GM23338 (cell line): ENCODE data around the gene CLDN22. TPM values are rescaled to one million over a fixed set of nuclear protein-coding genes. Genes with fewer than 3 reads are reported as not detected.

ENCODE experiments used
- ATAC-seq: fragments of 200-7000 bp; cut with Tn5 transposase; 3 replicates; pipeline ENCODE4 v1.9.1; 2020
- DNase-seq: peaks from one replicate; pipeline ENCODE4 v3.0.0-alpha.2; 2015; ENCODE audit warnings: low spot score
- H2AFZ ChIP-seq: fragments of 200-600 bp; sonication (generic); 2 replicates; pipeline ENCODE4 v1.8.0; 2016; ENCODE audit warnings: antibody characterized with exemption, mild to moderate bottlenecking, moderate library complexity
- H3F3A ChIP-seq: fragments of 200-600 bp; sonication (generic); replicated peaks from 2 replicates; pipeline ENCODE4 v1.8.0; 2017; ENCODE audit warnings: antibody characterized with exemption, mixed run types, low read depth
- H3K27ac ChIP-seq: fragments of 200-600 bp; sonication (generic); 2 replicates; pipeline ENCODE4 v1.6.1; 2016; ENCODE audit warnings: low read depth
- H3K27me3 ChIP-seq: fragments of 200-600 bp; sonication (generic); 2 replicates; pipeline ENCODE4 v1.8.0; 2016; ENCODE audit warnings: mild to moderate bottlenecking, mixed run types, moderate library complexity; ENCODE audit not compliant: insufficient read depth
- H3K36me3 ChIP-seq: fragments of 200-600 bp; sonication (generic); 2 replicates; pipeline ENCODE4 v1.8.0; 2016; ENCODE audit warnings: mild to moderate bottlenecking; ENCODE audit not compliant: insufficient read depth
- H3K4me1 ChIP-seq: fragments of 200-600 bp; sonication (generic); 2 replicates; pipeline ENCODE4 v1.8.0; 2016; ENCODE audit warnings: mild to moderate bottlenecking, moderate library complexity; ENCODE audit not compliant: insufficient read depth
- H3K4me2 ChIP-seq: fragments of 200-600 bp; sonication (generic); 2 replicates; pipeline ENCODE4 v1.7.1; 2017; ENCODE audit warnings: mixed run types
- H3K4me3 ChIP-seq: fragments of 200-600 bp; sonication (generic); 2 replicates; pipeline ENCODE4 v1.6.1; 2016; ENCODE audit warnings: mixed run types
- H3K79me2 ChIP-seq: fragments of 200-600 bp; sonication (generic); replicated peaks from 2 replicates; pipeline ENCODE4 v1.8.0; 2017; ENCODE audit warnings: mild to moderate bottlenecking; ENCODE audit not compliant: insufficient read depth
- H3K9me2 ChIP-seq: fragments of 200-600 bp; sonication (generic); 2 replicates; pipeline ENCODE4 v1.8.0; 2017; ENCODE audit not compliant: insufficient read depth
- H4K20me1 ChIP-seq: fragments of 200-600 bp; sonication (generic); replicated peaks from 2 replicates; pipeline ENCODE4 v1.8.0; 2017; ENCODE audit warnings: mild to moderate bottlenecking; ENCODE audit not compliant: insufficient read depth
- H3K27ac Mint-ChIP-seq: 2 replicates; pipeline ENCODE4 v1.8.0; 2020; ENCODE audit warnings: inconsistent platforms, mild to moderate bottlenecking, moderate library complexity, mixed read lengths
- H3K27me3 Mint-ChIP-seq: 3 replicates; pipeline ENCODE4 v1.8.0; 2022; ENCODE audit warnings: low read depth, mild to moderate bottlenecking, moderate library complexity, mixed read lengths, inconsistent platforms; ENCODE audit not compliant: insufficient read depth, poor library complexity
- H3K36me3 Mint-ChIP-seq: 3 replicates; pipeline ENCODE4 v1.8.0; 2021; ENCODE audit warnings: low read depth, mild to moderate bottlenecking, inconsistent platforms, moderate library complexity, mixed read lengths
- H3K4me1 Mint-ChIP-seq: 3 replicates; pipeline ENCODE4 v1.8.0; 2020; ENCODE audit warnings: mild to moderate bottlenecking, inconsistent platforms, mixed read lengths
- H3K4me3 Mint-ChIP-seq: 3 replicates; pipeline ENCODE4 v1.8.0; 2021; ENCODE audit warnings: moderate library complexity, mild to moderate bottlenecking, inconsistent platforms, mixed read lengths
- H3K9me3 Mint-ChIP-seq: 3 replicates; pipeline ENCODE4 v1.8.0; 2020; ENCODE audit warnings: moderate library complexity, mild to moderate bottlenecking, inconsistent platforms, mixed read lengths
- EZH2 ChIP-seq: fragments of 200-600 bp; sonication (generic); IDR thresholded peaks from one replicate; pipeline ENCODE4 v1.8.0; 2017; ENCODE audit warnings: antibody characterized with exemption, mild to moderate bottlenecking, low read depth; ENCODE audit not compliant: unreplicated experiment
- EZH2phosphoT487 ChIP-seq: fragments of 200-600 bp; sonication (generic); IDR thresholded peaks from one replicate; pipeline ENCODE4 v1.8.1; 2018; ENCODE audit warnings: antibody characterized with exemption; ENCODE audit not compliant: unreplicated experiment
- POLR2AphosphoS5 ChIP-seq: IDR thresholded peaks from 2 replicates; pipeline ENCODE4 v1.6.1; 2016; ENCODE audit warnings: antibody characterized with exemption, low read depth
- STAT1 ChIP-seq: IDR thresholded peaks from one replicate; pipeline ENCODE4 v1.6.1; 2016; ENCODE audit warnings: antibody characterized with exemption; ENCODE audit not compliant: unreplicated experiment
- ZNF114 ChIP-seq: fragments of 250-450 bp; sonication (Bioruptor Pico); IDR thresholded peaks from 2 replicates; pipeline ENCODE4 v1.5.0; 2020; ENCODE audit warnings: mild to moderate bottlenecking, moderate library complexity
- ZNF331 ChIP-seq: fragments of 250-450 bp; sonication (Bioruptor Pico); IDR thresholded peaks from 2 replicates; pipeline ENCODE4 v1.5.0; 2020; ENCODE audit warnings: low read depth, mild to moderate bottlenecking, moderate library complexity
- ZNF462 ChIP-seq: fragments of 250-450 bp; sonication (Bioruptor Pico); IDR thresholded peaks from 2 replicates; pipeline ENCODE4 v1.5.0; 2020; ENCODE audit warnings: mild to moderate bottlenecking, moderate library complexity
- polyA plus RNA-seq: library from polyadenylated mRNA; unstranded; fragments of >200 nt; fragmentation: Nextera tagmentation; extraction: Ambion mirVana; gene quantifications from 2 replicates; pipeline ENCODE4 v1.2.1, GENCODE V29; 2016
- total RNA-seq: library from RNA; depleted of rRNA; stranded (reverse); fragments of >200 nt; shearing (Covaris generic); gene quantifications from 2 replicates; pipeline ENCODE4 v1.2.3, GENCODE V29; 2014
- TF ChIP-seq, protein P1 (sequence below): IDR thresholded peaks from 2 replicates; pipeline ENCODE4 v1.6.1; 2016; ENCODE audit warnings: antibody characterized with exemption

The CLDN22 gene
- total and polyA plus RNA-seq, 2 experiments from 2014 or later: not detected

DNA sequence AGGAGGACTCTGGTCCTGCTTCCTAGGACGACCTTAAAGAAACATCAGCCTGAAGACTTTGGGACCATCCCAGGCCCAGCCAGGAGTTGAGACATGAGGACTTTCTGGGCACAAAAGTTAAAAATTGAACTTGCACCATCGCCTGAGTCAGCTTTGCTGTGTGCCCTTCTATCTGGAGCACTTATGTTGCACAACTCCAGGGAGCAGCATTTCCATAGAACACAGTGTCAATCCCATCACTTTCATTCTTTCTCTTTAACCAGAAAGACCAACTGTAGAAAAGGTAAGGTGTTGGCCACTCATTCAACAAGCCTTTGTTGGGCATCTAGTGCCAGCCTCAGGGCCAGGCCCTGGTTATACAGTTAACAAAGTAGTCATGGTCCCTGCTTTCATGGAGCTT is 10.8 kb upstream of the CLDN22 start:
- TF ChIP-seq ZNF114 (CRISPR knock-in tag) (no peak), ZNF331 (CRISPR knock-in tag) (no peak), ZNF462 (no peak)
- Histone ChIP-seq H3K4me2 (no peak overlapping the region), H2AFZ (no peak overlapping the region), H3K9me2 (no peaks in the 10 kb centered on the region), H4K20me1 (no peaks in the 10 kb centered on the region), H3K27me3 (no peaks in the 10 kb centered on the region), H3K27ac (no peak overlapping the region), H3K4me3 (no peak overlapping the region), H3F3A (no peaks in the 10 kb centered on the region), H3K4me1 (no peaks in the 10 kb centered on the region), H3K36me3 (no peaks in the 10 kb centered on the region), H3K79me2 (no peaks in the 10 kb centered on the region)
- H3K9me3 Mint-ChIP-seq: peaks cover 15% of the 10 kb centered on the region
- H3K27me3 Mint-ChIP-seq: peaks cover 9% of the 10 kb centered on the region
- ATAC-seq (no peak), DNase-seq (no peak)
- peaks cover 3% of the 10 kb centered on the region for H3K4me1 Mint-ChIP-seq
- H3K36me3 Mint-ChIP-seq: peaks cover 10% of the 10 kb centered on the region; the same call in 2 of the 3 replicates
- no peak overlapping the region for H3K27ac Mint-ChIP-seq
- H3K4me3 Mint-ChIP-seq: no peak overlapping the region

GRCh38 chr4:183329954-183330742 is 10.1 kb upstream of the CLDN22 start:
- H3K27ac Mint-ChIP-seq: no peak overlapping the region
- H4K20me1 ChIP-seq: no peaks in the 10 kb centered on the region
- no peaks in the 10 kb centered on the region for H3K27me3 ChIP-seq
- no peak overlapping the region for H2AFZ ChIP-seq
- no peaks in the 10 kb centered on the region; the same call in 2 of the 3 replicates for H3K4me1 Mint-ChIP-seq
- no peak overlapping the region for H3K4me2 ChIP-seq
- peaks cover 9% of the 10 kb centered on the region for H3K27me3 Mint-ChIP-seq
- H3K4me3 Mint-ChIP-seq: no peak overlapping the region
- H3K36me3 ChIP-seq: no peaks in the 10 kb centered on the region
- DNase-seq: no peak
- H3K4me1 ChIP-seq: no peaks in the 10 kb centered on the region
- H3K4me3 ChIP-seq: no peak overlapping the region
- H3K9me3 Mint-ChIP-seq: peaks cover 19% of the 10 kb centered on the region
- no peaks in the 10 kb centered on the region for H3F3A ChIP-seq
- ATAC-seq: no peak
- no peaks in the 10 kb centered on the region for H3K9me2 ChIP-seq
- no peaks in the 10 kb centered on the region for H3K79me2 ChIP-seq
- peaks cover 12% of the 10 kb centered on the region; the same call in 2 of the 3 replicates for H3K36me3 Mint-ChIP-seq
- H3K27ac ChIP-seq: no peak overlapping the region
- TF ChIP-seq, protein P1, sequence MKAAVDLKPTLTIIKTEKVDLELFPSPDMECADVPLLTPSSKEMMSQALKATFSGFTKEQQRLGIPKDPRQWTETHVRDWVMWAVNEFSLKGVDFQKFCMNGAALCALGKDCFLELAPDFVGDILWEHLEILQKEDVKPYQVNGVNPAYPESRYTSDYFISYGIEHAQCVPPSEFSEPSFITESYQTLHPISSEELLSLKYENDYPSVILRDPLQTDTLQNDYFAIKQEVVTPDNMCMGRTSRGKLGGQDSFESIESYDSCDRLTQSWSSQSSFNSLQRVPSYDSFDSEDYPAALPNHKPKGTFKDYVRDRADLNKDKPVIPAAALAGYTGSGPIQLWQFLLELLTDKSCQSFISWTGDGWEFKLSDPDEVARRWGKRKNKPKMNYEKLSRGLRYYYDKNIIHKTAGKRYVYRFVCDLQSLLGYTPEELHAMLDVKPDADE: no peak
- TF ChIP-seq POLR2AphosphoS5: no peak
- TF ChIP-seq ZNF114 (CRISPR knock-in tag): no peak
- no peak for TF ChIP-seq STAT1
- no peak for TF ChIP-seq EZH2phosphoT487
- no peak for TF ChIP-seq EZH2
